ENCODE results near the gene ABTB2. TPM values are rescaled to one million over a fixed set of nuclear protein-coding genes. Genes with fewer than 3 reads are reported as not detected.
A peak's percentile ranks its signal among the peaks of the same experiment; 100 is the strongest.

The ABTB2 gene
- total RNA-seq, 2 experiments from 2014 or later = 0.91 to 0.97 TPM

- H3K4me3 Mint-ChIP-seq = no peak overlapping the region
- no peaks in the 10 kb centered on the region for H3K9me3 Mint-ChIP-seq
- no peak overlapping the region for H3K27ac Mint-ChIP-seq
- H3K4me1 Mint-ChIP-seq = peaks cover 4% of the 10 kb centered on the region
- POLR2A ChIA-PET = no interaction called here
- ATAC-seq (ENCODE audit: low read depth) (no peak), DNase-seq (no peak)
- peaks cover 21% of the 10 kb centered on the region for H3K27me3 Mint-ChIP-seq
- peaks cover 1% of the 10 kb centered on the region for H3K36me3 Mint-ChIP-seq
Observed at GRCh38 chr11:34262531-34263081, 95.2 kb downstream of the ABTB2 start.

- POLR2A ChIA-PET = no interaction called here
- Mint-ChIP-seq H3K27me3 (peaks cover 17% of the 10 kb centered on the region), H3K4me1 (peaks cover 4% of the 10 kb centered on the region), H3K36me3 (peaks cover 1% of the 10 kb centered on the region), H3K9me3 (no peaks in the 10 kb centered on the region), H3K4me3 (no peak overlapping the region), H3K27ac (no peak overlapping the region)
- no peak for ATAC-seq (ENCODE audit: low read depth)
- no peak for DNase-seq
Observed at GRCh38 chr11:34261820-34262219, 96.0 kb downstream of the ABTB2 start.

GRCh38 chr11:34261095-34261494, 96.7 kb downstream of the ABTB2 start:
- no peak overlapping the region for H3K4me3 Mint-ChIP-seq
- H3K9me3 Mint-ChIP-seq = no peaks in the 10 kb centered on the region
- no peak for ATAC-seq (ENCODE audit: low read depth)
- peaks cover 22% of the 10 kb centered on the region for H3K27me3 Mint-ChIP-seq
- H3K36me3 Mint-ChIP-seq = no peaks in the 10 kb centered on the region
- no peaks in the 10 kb centered on the region for H3K4me1 Mint-ChIP-seq
- POLR2A ChIA-PET = no interaction called here
- H3K27ac Mint-ChIP-seq = no peak overlapping the region
- DNase-seq = no peak

GRCh38 chr11:34260072-34260575, 97.7 kb downstream of the ABTB2 start:
- no peaks in the 10 kb centered on the region for H3K4me1 Mint-ChIP-seq
- POLR2A ChIA-PET = no interaction called here
- peaks cover 23% of the 10 kb centered on the region for H3K27me3 Mint-ChIP-seq
- no peak overlapping the region for H3K27ac Mint-ChIP-seq
- H3K4me3 Mint-ChIP-seq = no peak overlapping the region
- no peak for ATAC-seq (ENCODE audit: low read depth)
- DNase-seq = no peak
- H3K36me3 Mint-ChIP-seq = no peaks in the 10 kb centered on the region
- no peaks in the 10 kb centered on the region for H3K9me3 Mint-ChIP-seq

GRCh38 chr11:34259087-34259486, 98.7 kb downstream of the ABTB2 start:
- Mint-ChIP-seq H3K36me3 (no peaks in the 10 kb centered on the region), H3K27me3 (peaks cover 25% of the 10 kb centered on the region), H3K9me3 (no peaks in the 10 kb centered on the region), H3K4me3 (no peak overlapping the region), H3K4me1 (no peaks in the 10 kb centered on the region), H3K27ac (no peak overlapping the region)
- DNase-seq (no peak), ATAC-seq (ENCODE audit: low read depth) (no peak)
- POLR2A ChIA-PET = no interaction called here

- Mint-ChIP-seq H3K36me3 (no peaks in the 10 kb centered on the region), H3K27me3 (peaks cover 28% of the 10 kb centered on the region), H3K4me3 (no peak overlapping the region), H3K4me1 (peaks cover 4% of the 10 kb centered on the region), H3K9me3 (no peaks in the 10 kb centered on the region), H3K27ac (no peak overlapping the region)
- POLR2A ChIA-PET = no interaction called here
- ATAC-seq (ENCODE audit: low read depth) = no peak
- no peak for DNase-seq
Observed at GRCh38 chr11:34256626-34257025, 101.2 kb downstream of the ABTB2 start.

- peaks cover 9% of the 10 kb centered on the region for H3K4me1 Mint-ChIP-seq
- H3K27ac Mint-ChIP-seq = no peak overlapping the region
- H3K4me3 Mint-ChIP-seq = no peak overlapping the region
- POLR2A ChIA-PET = no interaction called here
- no peak for DNase-seq
- H3K27me3 Mint-ChIP-seq = peaks cover 28% of the 10 kb centered on the region
- no peak for ATAC-seq (ENCODE audit: low read depth)
- H3K36me3 Mint-ChIP-seq = no peaks in the 10 kb centered on the region
- no peaks in the 10 kb centered on the region for H3K9me3 Mint-ChIP-seq
Observed at GRCh38 chr11:34256150-34256549, 101.7 kb downstream of the ABTB2 start.

- Mint-ChIP-seq H3K9me3 (no peaks in the 10 kb centered on the region), H3K36me3 (no peaks in the 10 kb centered on the region), H3K4me1 (peaks cover 20% of the 10 kb centered on the region), H3K27me3 (peaks cover 23% of the 10 kb centered on the region), H3K4me3 (no peak overlapping the region), H3K27ac (no peak overlapping the region)
- ATAC-seq (ENCODE audit: low read depth) (no peak), DNase-seq (no peak)
- POLR2A ChIA-PET = no interaction called here
Observed at GRCh38 chr11:34255101-34255500, 102.7 kb downstream of the ABTB2 start.

- H3K27ac Mint-ChIP-seq = no peak overlapping the region
- peaks cover 18% of the 10 kb centered on the region for H3K27me3 Mint-ChIP-seq
- no peaks in the 10 kb centered on the region for H3K36me3 Mint-ChIP-seq
Observed at GRCh38 chr11:34254011-34254410, 103.8 kb downstream of the ABTB2 start.

GRCh38 chr11:34252651-34253050, 105.2 kb downstream of the ABTB2 start:
- H3K4me3 Mint-ChIP-seq = no peak overlapping the region
- no peak overlapping the region for H3K27ac Mint-ChIP-seq
- H3K4me1 Mint-ChIP-seq = peaks cover 42% of the 10 kb centered on the region
- DNase-seq (no peak), ATAC-seq (ENCODE audit: low read depth) (no peak)
- peaks cover 14% of the 10 kb centered on the region for H3K27me3 Mint-ChIP-seq
- H3K36me3 Mint-ChIP-seq = no peaks in the 10 kb centered on the region
- no peaks in the 10 kb centered on the region for H3K9me3 Mint-ChIP-seq
- POLR2A ChIA-PET = interaction anchor here (1.2 kb wide), 1 partner anchor 10 kb away, joined by 4 read pairs; no protein-coding TSS in a partner anchor

More at GRCh38 chr11:34254011-34254410, 103.8 kb downstream of the ABTB2 start:
- H3K4me3 Mint-ChIP-seq = no peak overlapping the region
- DNase-seq = no peak
- no peak for ATAC-seq (ENCODE audit: low read depth)
- POLR2A ChIA-PET = interaction anchor here (0.7 to 0.8 kb wide), 2 partner anchors 90 to 104 kb away, joined by 3 to 4 read pairs; partner anchors contain the start of gene ABTB2
- H3K4me1 Mint-ChIP-seq = peaks cover 30% of the 10 kb centered on the region
- H3K9me3 Mint-ChIP-seq = no peaks in the 10 kb centered on the region

- ATAC-seq (ENCODE audit: low read depth) (no peak), DNase-seq (no peak)
- Mint-ChIP-seq H3K36me3 (no peaks in the 10 kb centered on the region), H3K27me3 (peaks cover 14% of the 10 kb centered on the region), H3K4me1 (peaks cover 49% of the 10 kb centered on the region), H3K27ac (no peak overlapping the region), H3K9me3 (no peaks in the 10 kb centered on the region), H3K4me3 (no peak overlapping the region)
- POLR2A ChIA-PET = no interaction called here
Observed at GRCh38 chr11:34252015-34252414, 105.8 kb downstream of the ABTB2 start.

GRCh38 chr11:34251589-34251980, 106.2 kb downstream of the ABTB2 start:
- Mint-ChIP-seq H3K4me1 (peaks cover 50% of the 10 kb centered on the region), H3K27me3 (peaks cover 12% of the 10 kb centered on the region), H3K27ac (peak overlapping the region; percentile 58), H3K36me3 (no peaks in the 10 kb centered on the region), H3K9me3 (no peaks in the 10 kb centered on the region), H3K4me3 (peak overlapping the region; percentile 72)
- ATAC-seq (ENCODE audit: low read depth) = no peak
- POLR2A ChIA-PET = interaction anchor here (1.2 to 3.2 kb wide), 3 partner anchors 18 to 106 kb away, joined by 4 to 16 read pairs (median 6); partner anchors contain the start of gene ABTB2
- DNase-seq = no peak

- Mint-ChIP-seq H3K27ac (peak overlapping the region; percentile 58), H3K4me3 (peak overlapping the region; percentile 72), H3K9me3 (no peaks in the 10 kb centered on the region), H3K27me3 (peaks cover 8% of the 10 kb centered on the region), H3K36me3 (no peaks in the 10 kb centered on the region), H3K4me1 (peaks cover 53% of the 10 kb centered on the region)
- ATAC-seq (ENCODE audit: low read depth) = peak; percentile 90
- POLR2A ChIA-PET = interaction anchor here (1.2 to 3.2 kb wide), 3 partner anchors 17 to 107 kb away, joined by 4 to 16 read pairs (median 6); partner anchors contain the start of gene ABTB2
- peak; percentile 67 for DNase-seq
Observed at GRCh38 chr11:34250732-34251588, 106.8 kb downstream of the ABTB2 start.
